ENCODE data around the gene ZNF501. TPM values are rescaled to one million over a fixed set of nuclear protein-coding genes. Genes with fewer than 3 reads are reported as not detected.

The ZNF501 gene
- total RNA-seq, 2 donors from 2014 or later, result 3.1 to 7.6 TPM

DNA sequence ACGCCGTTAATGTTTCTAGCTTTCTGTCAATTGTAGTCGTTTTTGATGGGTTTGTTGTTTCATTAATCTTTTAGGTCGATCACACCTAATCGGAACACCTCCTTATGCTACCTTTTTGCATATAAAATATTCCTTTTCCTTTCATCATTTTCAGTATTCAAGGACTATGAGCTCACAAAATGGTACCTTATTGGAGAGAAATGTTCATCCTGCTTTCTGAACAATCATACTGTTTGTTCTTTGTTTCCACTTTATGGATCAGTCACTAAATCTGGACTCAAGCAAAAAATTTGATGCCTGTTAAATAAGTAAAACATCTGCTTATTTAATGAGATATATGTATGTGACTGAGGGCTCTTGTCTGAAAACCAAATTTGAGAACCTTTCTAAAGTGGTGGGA lies 33.3 kb downstream of the ZNF501 start:
- Histone ChIP-seq H3K4me3 (no peak overlapping the region), H3K9me3 (no peaks in the 10 kb centered on the region), H3K27me3 (no peaks in the 10 kb centered on the region), H3K36me3 (replicated peaks in 1 of 2; ENCODE audit: insufficient read depth in 1 of 2, low read depth in 2 of 2) (no peaks in the 10 kb centered on the region), H3K27ac (no peak overlapping the region), H3K4me1 (peaks cover 12% of the 10 kb centered on the region)
- TF ChIP-seq, protein P1, sequence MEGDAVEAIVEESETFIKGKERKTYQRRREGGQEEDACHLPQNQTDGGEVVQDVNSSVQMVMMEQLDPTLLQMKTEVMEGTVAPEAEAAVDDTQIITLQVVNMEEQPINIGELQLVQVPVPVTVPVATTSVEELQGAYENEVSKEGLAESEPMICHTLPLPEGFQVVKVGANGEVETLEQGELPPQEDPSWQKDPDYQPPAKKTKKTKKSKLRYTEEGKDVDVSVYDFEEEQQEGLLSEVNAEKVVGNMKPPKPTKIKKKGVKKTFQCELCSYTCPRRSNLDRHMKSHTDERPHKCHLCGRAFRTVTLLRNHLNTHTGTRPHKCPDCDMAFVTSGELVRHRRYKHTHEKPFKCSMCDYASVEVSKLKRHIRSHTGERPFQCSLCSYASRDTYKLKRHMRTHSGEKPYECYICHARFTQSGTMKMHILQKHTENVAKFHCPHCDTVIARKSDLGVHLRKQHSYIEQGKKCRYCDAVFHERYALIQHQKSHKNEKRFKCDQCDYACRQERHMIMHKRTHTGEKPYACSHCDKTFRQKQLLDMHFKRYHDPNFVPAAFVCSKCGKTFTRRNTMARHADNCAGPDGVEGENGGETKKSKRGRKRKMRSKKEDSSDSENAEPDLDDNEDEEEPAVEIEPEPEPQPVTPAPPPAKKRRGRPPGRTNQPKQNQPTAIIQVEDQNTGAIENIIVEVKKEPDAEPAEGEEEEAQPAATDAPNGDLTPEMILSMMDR (IDR thresholded peaks at IDR 0.05), result no peak
- TF ChIP-seq POLR2A (IDR thresholded peaks at IDR 0.05), result no peak
- DNase-seq, result no peak
- intact Hi-C loops (cut with DNase I), result no loop called here
- WGBS, 2 donors, result 21 to 33% methylated on average over 5 of the region's 5 CpGs
- no peak for ATAC-seq

DNA sequence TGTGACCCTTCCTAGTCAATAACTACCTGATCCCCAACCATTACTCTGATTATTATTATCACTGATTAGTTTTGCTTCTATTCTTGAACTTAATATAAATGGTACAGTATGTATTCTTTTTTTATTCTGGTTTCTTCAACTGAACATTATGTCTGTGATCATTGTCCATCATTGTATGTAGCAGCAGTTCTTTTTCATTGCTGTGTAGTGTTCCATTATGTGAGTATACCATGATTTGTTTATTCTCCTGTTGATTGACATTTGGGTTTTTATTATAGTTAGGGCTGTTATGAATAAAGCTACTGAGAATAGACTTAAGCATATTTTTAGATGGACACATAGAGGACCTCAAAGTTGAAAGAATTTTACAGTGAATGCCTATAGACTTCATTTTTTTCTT lies 34.8 kb downstream of the ZNF501 start:
- Histone ChIP-seq H3K27ac (no peak overlapping the region), H3K9me3 (no peaks in the 10 kb centered on the region), H3K36me3 (replicated peaks in 1 of 2; ENCODE audit: insufficient read depth in 1 of 2, low read depth in 2 of 2) (no peaks in the 10 kb centered on the region), H3K27me3 (no peaks in the 10 kb centered on the region), H3K4me1 (peaks cover 12% of the 10 kb centered on the region), H3K4me3 (no peak overlapping the region)
- no peak for DNase-seq
- TF ChIP-seq, protein P1 (IDR thresholded peaks at IDR 0.05), result no peak
- no peak for TF ChIP-seq POLR2A (IDR thresholded peaks at IDR 0.05)
- no peak for ATAC-seq
- intact Hi-C loops (cut with DNase I), result no loop called here

DNA sequence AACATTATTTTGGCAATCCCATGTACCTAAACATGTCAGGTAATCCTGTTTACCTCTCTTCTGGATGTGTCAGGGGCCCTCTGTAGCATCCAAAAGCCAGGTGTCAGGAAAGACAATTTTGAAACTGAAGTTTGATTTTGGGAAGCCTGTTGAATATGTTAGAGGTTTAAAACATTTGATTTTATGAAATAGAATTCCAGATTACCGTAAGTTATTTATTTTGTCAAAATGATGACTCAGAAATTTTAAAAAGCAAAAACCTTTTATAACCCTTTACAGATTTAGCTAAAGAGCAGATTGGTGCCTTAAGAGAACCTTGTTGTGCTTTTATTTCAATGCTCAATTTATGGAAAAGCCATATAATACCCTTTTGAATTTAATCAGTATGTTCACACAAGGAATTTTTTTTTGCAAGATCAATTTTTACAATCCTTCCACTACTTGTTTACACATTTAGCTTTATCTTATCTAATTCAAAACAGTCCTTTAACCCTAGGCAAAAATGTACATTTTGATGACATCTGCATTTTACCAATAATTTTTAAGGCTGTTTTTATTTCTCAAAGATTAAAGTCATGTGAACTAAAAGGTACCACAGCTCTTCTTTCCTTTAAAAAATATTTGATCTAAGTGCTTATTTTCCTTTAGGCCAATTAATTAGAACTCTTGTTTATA lies 42.1 kb downstream of the ZNF501 start:
- ATAC-seq (no peak), DNase-seq (no peak)
- Histone ChIP-seq H3K27ac (no peak overlapping the region), H3K4me1 (no peaks in the 10 kb centered on the region), H3K9me3 (peaks cover 0 to 4% (median 0%) of the 10 kb centered on the region in 3 donors), H3K4me3 (no peak overlapping the region), H3K27me3 (no peaks in the 10 kb centered on the region), H3K36me3 (replicated peaks in 1 of 2; ENCODE audit: insufficient read depth in 1 of 2, low read depth in 2 of 2) (no peaks in the 10 kb centered on the region)
- TF ChIP-seq, protein P1 (IDR thresholded peaks at IDR 0.05), result no peak
- TF ChIP-seq POLR2A (IDR thresholded peaks at IDR 0.05), result no peak
- 100% methylated on average over 1 of the region's 1 CpG for WGBS, 2 donors
- intact Hi-C loops (cut with DNase I), result no loop called here

DNA sequence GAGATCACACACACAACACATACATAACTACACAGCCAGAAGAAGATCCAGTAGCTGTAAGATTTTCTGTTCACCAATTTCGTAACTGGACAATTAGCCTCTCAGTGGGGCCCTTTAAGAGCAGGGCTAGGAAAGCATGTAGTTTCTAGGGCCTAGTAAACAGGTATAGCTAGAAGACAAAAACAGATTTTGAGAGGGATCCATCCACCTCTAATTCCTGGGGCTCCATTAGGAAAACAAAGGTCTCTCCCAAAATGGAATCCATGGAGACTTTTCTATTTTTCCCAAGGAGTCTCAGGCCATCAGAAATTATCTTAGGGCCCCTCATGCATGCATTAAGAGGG lies 42.6 kb downstream of the ZNF501 start:
- WGBS, 2 donors, result 94 to 100% methylated on average over 1 of the region's 1 CpG
- peaks cover 0 to 4% (median 0%) of the 10 kb centered on the region in 3 donors for H3K9me3 ChIP-seq
- H3K4me1 ChIP-seq, result no peaks in the 10 kb centered on the region
- TF ChIP-seq, protein P1 (IDR thresholded peaks at IDR 0.05), result no peak
- no peak for TF ChIP-seq POLR2A (IDR thresholded peaks at IDR 0.05)
- intact Hi-C loops (cut with DNase I), result no loop called here
- ATAC-seq (no peak), DNase-seq (no peak)
- no peaks in the 10 kb centered on the region for H3K36me3 ChIP-seq (replicated peaks in 1 of 2; ENCODE audit: insufficient read depth in 1 of 2, low read depth in 2 of 2)
- H3K27me3 ChIP-seq, result no peaks in the 10 kb centered on the region
- H3K27ac ChIP-seq, result no peak overlapping the region
- no peak overlapping the region for H3K4me3 ChIP-seq

DNA sequence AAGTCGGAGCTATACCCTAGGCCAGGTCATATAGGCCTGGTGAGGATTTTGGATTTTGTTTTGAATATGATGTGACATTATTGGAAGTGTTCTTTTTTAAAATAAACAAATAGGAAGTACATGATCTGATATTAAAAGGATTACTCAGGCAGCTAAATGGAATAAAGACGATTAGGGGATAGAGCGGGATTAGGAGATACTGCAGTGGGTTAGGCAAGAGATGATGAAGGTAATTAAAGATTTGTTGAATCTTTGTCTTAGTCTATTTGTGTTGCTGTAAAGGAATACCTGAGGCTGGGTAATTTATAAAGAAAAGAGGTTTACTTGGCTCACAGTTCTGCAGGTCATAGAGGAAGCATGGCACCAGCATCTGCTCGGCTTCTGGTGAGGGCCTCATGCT lies 53.5 kb downstream of the ZNF501 start:
- no peak for TF ChIP-seq POLR2A (IDR thresholded peaks at IDR 0.05)
- TF ChIP-seq, protein P1 (IDR thresholded peaks at IDR 0.05), result no peak
- intact Hi-C loops (cut with DNase I), result no loop called here
- WGBS, 2 donors, result 93 to 94% methylated on average over 4 of the region's 4 CpGs
- H3K9me3 ChIP-seq, result no peaks in the 10 kb centered on the region
- no peaks in the 10 kb centered on the region for H3K36me3 ChIP-seq (replicated peaks in 1 of 2; ENCODE audit: insufficient read depth in 1 of 2, low read depth in 2 of 2)
- no peaks in the 10 kb centered on the region for H3K4me1 ChIP-seq
- no peak overlapping the region for H3K27ac ChIP-seq
- H3K4me3 ChIP-seq, result no peak overlapping the region
- no peak for DNase-seq
- no peak for ATAC-seq
- no peaks in the 10 kb centered on the region for H3K27me3 ChIP-seq
